ENCODE results near the gene HOXA7.

GRCh38 chr7:27161214-27161720, 4.8 kb upstream of the HOXA7 start:
- TF ChIP-seq, protein P1, sequence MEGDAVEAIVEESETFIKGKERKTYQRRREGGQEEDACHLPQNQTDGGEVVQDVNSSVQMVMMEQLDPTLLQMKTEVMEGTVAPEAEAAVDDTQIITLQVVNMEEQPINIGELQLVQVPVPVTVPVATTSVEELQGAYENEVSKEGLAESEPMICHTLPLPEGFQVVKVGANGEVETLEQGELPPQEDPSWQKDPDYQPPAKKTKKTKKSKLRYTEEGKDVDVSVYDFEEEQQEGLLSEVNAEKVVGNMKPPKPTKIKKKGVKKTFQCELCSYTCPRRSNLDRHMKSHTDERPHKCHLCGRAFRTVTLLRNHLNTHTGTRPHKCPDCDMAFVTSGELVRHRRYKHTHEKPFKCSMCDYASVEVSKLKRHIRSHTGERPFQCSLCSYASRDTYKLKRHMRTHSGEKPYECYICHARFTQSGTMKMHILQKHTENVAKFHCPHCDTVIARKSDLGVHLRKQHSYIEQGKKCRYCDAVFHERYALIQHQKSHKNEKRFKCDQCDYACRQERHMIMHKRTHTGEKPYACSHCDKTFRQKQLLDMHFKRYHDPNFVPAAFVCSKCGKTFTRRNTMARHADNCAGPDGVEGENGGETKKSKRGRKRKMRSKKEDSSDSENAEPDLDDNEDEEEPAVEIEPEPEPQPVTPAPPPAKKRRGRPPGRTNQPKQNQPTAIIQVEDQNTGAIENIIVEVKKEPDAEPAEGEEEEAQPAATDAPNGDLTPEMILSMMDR (IDR thresholded peaks at IDR 0.05) = peak; percentile 62
- TF ChIP-seq ZFX (IDR thresholded peaks at IDR 0.05; ENCODE audit: borderline replicate concordance) = no peak
